Measurements from ENCODE around the gene UBR3. TPM values are rescaled to one million over a fixed set of nuclear protein-coding genes. Genes with fewer than 3 reads are reported as not detected.
"Not testable (repeated sequence)": the region's sequence is repeated elsewhere in the genome, so short reads cannot be mapped to it uniquely, and the experiment has no call there.

UBR3 gene
- total RNA-seq, 1 experiment from 2014 or later: 21.9 TPM

- no peaks in the 10 kb centered on the region; the same call in 1 of the 2 replicates for H3K27me3 Mint-ChIP-seq (ENCODE audit: low read depth)
- no peak overlapping the region for H3K23ac ChIP-seq (ENCODE audit: insufficient read length, low read depth, low read length)
- no peak overlapping the region for H2AFZ ChIP-seq (ENCODE audit: low read length)
- H3K27me3 ChIP-seq (ENCODE audit: insufficient read depth, low read length): no peaks in the 10 kb centered on the region
- H3K27ac ChIP-seq (ENCODE audit: insufficient read length, low read depth, low read length): no peak overlapping the region
- H4K5ac ChIP-seq (ENCODE audit: insufficient read length, low read depth, low read length): no peak overlapping the region
- no CpG with 5 or more reads among the region's 4 CpGs for WGBS (ENCODE audit: extremely low coverage, insufficient read length, low lambda C conversion rate)
- no peak overlapping the region for H2BK5ac ChIP-seq (ENCODE audit: insufficient read length, low read length)
- H3K79me2 ChIP-seq (ENCODE audit: insufficient read depth, low read length): peaks cover 3% of the 10 kb centered on the region; the same call in 1 of the 2 replicates
- H3T11ph ChIP-seq (ENCODE audit: low read length): no peak overlapping the region
- no peaks in the 10 kb centered on the region for H3K79me1 ChIP-seq (ENCODE audit: insufficient read depth, low read depth, low read length, poor library complexity, severe bottlenecking)
- H2BK20ac ChIP-seq (ENCODE audit: low read depth, low read length, poor library complexity, severe bottlenecking): no peak overlapping the region
- no peak overlapping the region for H2BK15ac ChIP-seq (ENCODE audit: low read depth, low read length)
- no peak overlapping the region for H2BK12ac ChIP-seq (ENCODE audit: insufficient read length, low read depth, low read length)
- no peak overlapping the region for H2AK5ac ChIP-seq (ENCODE audit: insufficient read length, low read length)
- H3K9me3 Mint-ChIP-seq: peaks cover 13 to 14% of the 10 kb centered on the region in 2 experiments; a peak in 4 of 5 replicates
- no peaks in the 10 kb centered on the region for H3K4me1 ChIP-seq (ENCODE audit: insufficient read depth, low read length)
- no peak overlapping the region for H4K8ac ChIP-seq (replicated peaks; ENCODE audit: insufficient read length, low read depth, low read length)
- peaks cover 17 to 32% (median 25%) of the 10 kb centered on the region in 3 experiments; a peak in 6 of 7 replicates for H3K36me3 Mint-ChIP-seq (ENCODE audit: insufficient read depth in 1 of 3, low read depth in 3 of 3)
- H3K18ac ChIP-seq (ENCODE audit: insufficient read length, low read depth, low read length): no peak overlapping the region
- H3K4me1 Mint-ChIP-seq: peaks cover 5 to 8% of the 10 kb centered on the region in 2 experiments; a peak in 3 of 4 replicates
- H4K91ac ChIP-seq (ENCODE audit: insufficient read length, low read depth, low read length): no peak overlapping the region
- H3K9me3 ChIP-seq (ENCODE audit: control insufficient read depth, low read depth, low read length): no peaks in the 10 kb centered on the region
- no peak overlapping the region for H3K4ac ChIP-seq (ENCODE audit: low read depth, low read length)
- no peaks in the 10 kb centered on the region for H4K20me1 ChIP-seq (ENCODE audit: control insufficient read depth, insufficient read depth, insufficient read length)
- no peak overlapping the region for H3K27ac Mint-ChIP-seq
- no peak overlapping the region for H3K9ac ChIP-seq (ENCODE audit: extremely low read depth, insufficient read length, low read length)
- no peak overlapping the region for H3K4me2 ChIP-seq (ENCODE audit: insufficient read depth, insufficient read length, low read length)
- no peak for DNase-seq
- no peak for TF ChIP-seq CTCF (conservative IDR thresholded peaks at IDR 0.05)
- no peak overlapping the region for H3K14ac ChIP-seq (ENCODE audit: insufficient read depth, low read length)
- H3K23me2 ChIP-seq (ENCODE audit: insufficient read length, low read depth, low read length, poor library complexity, severe bottlenecking): no peaks in the 10 kb centered on the region
- H3K56ac ChIP-seq (ENCODE audit: insufficient read length, low read depth, low read length): no peak overlapping the region
- no peak overlapping the region for H3K4me3 Mint-ChIP-seq
- H2BK120ac ChIP-seq (ENCODE audit: low read depth, low read length, poor library complexity, severe bottlenecking): no peak overlapping the region
Observed at GRCh38 chr2:169853041-169853668, 25.9 kb downstream of the UBR3 start.

GRCh38 chr2:169855281-169856258 is 28.3 kb downstream of the UBR3 start:
- H2BK12ac ChIP-seq (ENCODE audit: insufficient read length, low read depth, low read length); H3K9ac ChIP-seq (ENCODE audit: extremely low read depth, insufficient read length, low read length); H3K4me3 Mint-ChIP-seq; H2AFZ ChIP-seq (ENCODE audit: low read length); H4K20me1 ChIP-seq (ENCODE audit: control insufficient read depth, insufficient read depth, insufficient read length); DNase-seq; H4K8ac ChIP-seq (replicated peaks; ENCODE audit: insufficient read length, low read depth, low read length); H3K27me3 ChIP-seq (ENCODE audit: insufficient read depth, low read length); H3K56ac ChIP-seq (ENCODE audit: insufficient read length, low read depth, low read length); H3K14ac ChIP-seq (ENCODE audit: insufficient read depth, low read length); H3K27me3 Mint-ChIP-seq (ENCODE audit: low read depth); H3K23me2 ChIP-seq (ENCODE audit: insufficient read length, low read depth, low read length, poor library complexity, severe bottlenecking); H4K5ac ChIP-seq (ENCODE audit: insufficient read length, low read depth, low read length); H3K9me3 ChIP-seq (ENCODE audit: control insufficient read depth, low read depth, low read length); H2BK120ac ChIP-seq (ENCODE audit: low read depth, low read length, poor library complexity, severe bottlenecking); H3K4me1 ChIP-seq (ENCODE audit: insufficient read depth, low read length); H2BK20ac ChIP-seq (ENCODE audit: low read depth, low read length, poor library complexity, severe bottlenecking); H3K4me2 ChIP-seq (ENCODE audit: insufficient read depth, insufficient read length, low read length); H2BK15ac ChIP-seq (ENCODE audit: low read depth, low read length); H2BK5ac ChIP-seq (ENCODE audit: insufficient read length, low read length); H3K27ac Mint-ChIP-seq; H3K18ac ChIP-seq (ENCODE audit: insufficient read length, low read depth, low read length); H3K27ac ChIP-seq (ENCODE audit: insufficient read length, low read depth, low read length); H3K79me1 ChIP-seq (ENCODE audit: insufficient read depth, low read depth, low read length, poor library complexity, severe bottlenecking); H3K23ac ChIP-seq (ENCODE audit: insufficient read length, low read depth, low read length); H3K4me1 Mint-ChIP-seq; H3T11ph ChIP-seq (ENCODE audit: low read length); H3K4ac ChIP-seq (ENCODE audit: low read depth, low read length); H4K91ac ChIP-seq (ENCODE audit: insufficient read length, low read depth, low read length); H2AK5ac ChIP-seq (ENCODE audit: insufficient read length, low read length); H3K79me2 ChIP-seq (ENCODE audit: insufficient read depth, low read length): not testable (repeated sequence)
- Mint-ChIP-seq H3K9me3 (peaks cover 13 to 14% of the 10 kb centered on the region in 2 experiments; a peak in 4 of 5 replicates), H3K36me3 (ENCODE audit: insufficient read depth in 1 of 3, low read depth in 3 of 3) (peaks cover 12 to 22% (median 19%) of the 10 kb centered on the region in 3 experiments)
- WGBS (ENCODE audit: extremely low coverage, insufficient read length, low lambda C conversion rate): no CpG with 5 or more reads among the region's 42 CpGs

All from H9 (cell line).